ENCODE measurements around the gene CORO1C. TPM values are rescaled to one million over a fixed set of nuclear protein-coding genes. Genes with fewer than 3 reads are reported as not detected.
"Not testable (repeated sequence)": the region's sequence is repeated elsewhere in the genome, so short reads cannot be mapped to it uniquely, and the experiment has no call there.

CORO1C gene
- total RNA-seq, 6 experiments from 2014 or later, result 36.6 to 100 (median 57.5) TPM

DNA sequence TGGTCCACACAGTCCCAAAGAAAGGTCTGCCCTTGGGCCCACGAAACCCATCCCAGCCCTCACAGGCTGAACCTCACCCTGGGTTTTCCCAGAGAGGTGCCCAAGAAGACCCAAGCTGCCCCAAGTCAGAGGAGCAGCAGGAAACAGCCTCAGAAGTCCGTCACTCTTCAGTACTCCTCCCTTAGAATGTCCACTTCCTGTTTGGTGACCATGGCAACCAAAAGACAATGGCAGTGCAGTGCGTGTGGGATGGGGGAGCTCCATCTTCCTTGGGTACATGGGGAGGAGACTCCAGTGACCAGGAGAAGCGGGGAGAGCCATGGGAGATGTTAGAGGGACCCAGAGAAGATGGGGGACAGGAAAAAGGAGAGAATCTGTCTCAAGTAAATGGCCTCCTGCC, 108.9 kb downstream of the CORO1C start:
- Histone ChIP-seq H3K9me3 (no peaks in the 10 kb centered on the region), H3K27me3 (no peaks in the 10 kb centered on the region), H3K4me3 (no peak overlapping the region), H3K27ac (no peak overlapping the region), H3K4me1 (no peaks in the 10 kb centered on the region), H3K36me3 (no peaks in the 10 kb centered on the region)
- no peak for TF ChIP-seq POLR2A (IDR thresholded peaks at IDR 0.05)
- TF ChIP-seq, protein P1, sequence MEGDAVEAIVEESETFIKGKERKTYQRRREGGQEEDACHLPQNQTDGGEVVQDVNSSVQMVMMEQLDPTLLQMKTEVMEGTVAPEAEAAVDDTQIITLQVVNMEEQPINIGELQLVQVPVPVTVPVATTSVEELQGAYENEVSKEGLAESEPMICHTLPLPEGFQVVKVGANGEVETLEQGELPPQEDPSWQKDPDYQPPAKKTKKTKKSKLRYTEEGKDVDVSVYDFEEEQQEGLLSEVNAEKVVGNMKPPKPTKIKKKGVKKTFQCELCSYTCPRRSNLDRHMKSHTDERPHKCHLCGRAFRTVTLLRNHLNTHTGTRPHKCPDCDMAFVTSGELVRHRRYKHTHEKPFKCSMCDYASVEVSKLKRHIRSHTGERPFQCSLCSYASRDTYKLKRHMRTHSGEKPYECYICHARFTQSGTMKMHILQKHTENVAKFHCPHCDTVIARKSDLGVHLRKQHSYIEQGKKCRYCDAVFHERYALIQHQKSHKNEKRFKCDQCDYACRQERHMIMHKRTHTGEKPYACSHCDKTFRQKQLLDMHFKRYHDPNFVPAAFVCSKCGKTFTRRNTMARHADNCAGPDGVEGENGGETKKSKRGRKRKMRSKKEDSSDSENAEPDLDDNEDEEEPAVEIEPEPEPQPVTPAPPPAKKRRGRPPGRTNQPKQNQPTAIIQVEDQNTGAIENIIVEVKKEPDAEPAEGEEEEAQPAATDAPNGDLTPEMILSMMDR (IDR thresholded peaks at IDR 0.05), result no peak
- ATAC-seq (peak; percentile 7 to 56 (median 42)), DNase-seq (no peak)
- WGBS (ENCODE audit: insufficient coverage, low coverage, low lambda C conversion rate, missing lambda C conversion rate), result 7% methylated on average over 3 of the region's 4 CpGs
- intact Hi-C loops (cut with DNase I), result no loop called here

DNA sequence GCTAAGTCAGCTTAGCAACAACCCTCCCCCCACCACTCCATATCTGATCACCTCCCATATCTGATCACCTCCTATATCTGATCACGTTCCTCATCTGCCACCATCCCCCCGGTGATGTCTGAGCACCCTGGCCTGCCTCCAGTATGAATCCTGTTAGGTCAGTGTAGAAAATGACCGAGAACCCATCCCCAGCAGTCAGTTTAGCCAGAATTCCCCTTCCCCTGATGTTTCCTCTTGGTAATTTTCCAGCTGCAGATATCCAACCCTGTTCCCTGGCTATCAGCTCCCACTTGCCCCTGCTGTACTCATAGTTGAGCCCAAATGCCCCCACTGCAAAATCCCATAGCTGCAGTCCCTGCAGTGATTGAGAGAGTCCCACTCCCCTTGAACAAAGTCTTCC, 110.2 kb downstream of the CORO1C start:
- TF ChIP-seq POLR2A (IDR thresholded peaks at IDR 0.05), result no peak
- TF ChIP-seq, protein P1 (IDR thresholded peaks at IDR 0.05), result no peak

DNA sequence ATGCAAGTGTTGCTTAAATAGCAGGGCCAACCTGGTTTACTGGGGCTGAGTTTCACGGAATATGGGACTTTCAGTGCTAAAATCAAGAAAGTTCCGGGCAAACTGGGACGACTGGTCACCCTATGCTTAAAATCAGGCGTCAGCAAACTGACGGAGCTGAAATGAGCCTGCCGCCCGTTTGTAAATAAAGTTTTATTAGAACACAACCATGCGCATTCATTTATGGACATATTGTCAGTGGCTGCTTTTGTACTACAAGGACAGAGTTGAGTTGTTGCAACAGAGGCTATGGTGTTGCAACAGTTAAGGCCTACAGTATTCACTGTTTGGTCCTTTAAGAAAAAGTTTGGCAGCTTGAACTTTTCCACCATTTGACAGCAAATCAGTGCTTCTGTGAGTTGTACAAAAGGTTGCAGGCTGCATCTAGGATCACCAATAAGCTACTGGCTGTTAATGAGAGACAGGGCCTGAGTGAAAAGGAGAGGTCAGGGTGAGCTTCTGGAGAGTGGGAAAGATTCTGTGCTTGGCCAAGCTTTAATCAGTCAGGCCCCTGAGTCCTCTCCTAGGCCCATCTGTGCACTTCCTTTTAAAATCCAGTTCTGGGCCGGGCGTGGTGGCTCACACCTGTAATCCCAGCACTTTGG, 111.0 kb downstream of the CORO1C start:
- no peak for DNase-seq
- Histone ChIP-seq H3K4me1 (no peaks in the 10 kb centered on the region), H3K9me3 (no peaks in the 10 kb centered on the region), H3K27me3 (no peaks in the 10 kb centered on the region), H3K27ac (no peak overlapping the region), H3K4me3 (no peak overlapping the region), H3K36me3 (no peaks in the 10 kb centered on the region)
- intact Hi-C loops (cut with DNase I), result no loop called here
- TF ChIP-seq, protein P1 (IDR thresholded peaks at IDR 0.05), result no peak
- TF ChIP-seq POLR2A (IDR thresholded peaks at IDR 0.05), result no peak
- ATAC-seq, result no peak
- WGBS (ENCODE audit: insufficient coverage, low coverage, low lambda C conversion rate, missing lambda C conversion rate), result no CpG with 5 or more reads among the region's 10 CpGs

More for the DNA sequence above, 110.2 kb downstream of the CORO1C start:
- H3K27ac ChIP-seq, result no peak overlapping the region
- WGBS (ENCODE audit: insufficient coverage, low coverage, low lambda C conversion rate, missing lambda C conversion rate), result 75% methylated on average over 3 of the region's 3 CpGs
- H3K27me3 ChIP-seq, result no peaks in the 10 kb centered on the region
- no peaks in the 10 kb centered on the region for H3K4me1 ChIP-seq
- DNase-seq (no peak), ATAC-seq (no peak)
- intact Hi-C loops (cut with DNase I), result no loop called here
- no peaks in the 10 kb centered on the region for H3K36me3 ChIP-seq
- H3K4me3 ChIP-seq, result no peak overlapping the region
- no peaks in the 10 kb centered on the region for H3K9me3 ChIP-seq

DNA sequence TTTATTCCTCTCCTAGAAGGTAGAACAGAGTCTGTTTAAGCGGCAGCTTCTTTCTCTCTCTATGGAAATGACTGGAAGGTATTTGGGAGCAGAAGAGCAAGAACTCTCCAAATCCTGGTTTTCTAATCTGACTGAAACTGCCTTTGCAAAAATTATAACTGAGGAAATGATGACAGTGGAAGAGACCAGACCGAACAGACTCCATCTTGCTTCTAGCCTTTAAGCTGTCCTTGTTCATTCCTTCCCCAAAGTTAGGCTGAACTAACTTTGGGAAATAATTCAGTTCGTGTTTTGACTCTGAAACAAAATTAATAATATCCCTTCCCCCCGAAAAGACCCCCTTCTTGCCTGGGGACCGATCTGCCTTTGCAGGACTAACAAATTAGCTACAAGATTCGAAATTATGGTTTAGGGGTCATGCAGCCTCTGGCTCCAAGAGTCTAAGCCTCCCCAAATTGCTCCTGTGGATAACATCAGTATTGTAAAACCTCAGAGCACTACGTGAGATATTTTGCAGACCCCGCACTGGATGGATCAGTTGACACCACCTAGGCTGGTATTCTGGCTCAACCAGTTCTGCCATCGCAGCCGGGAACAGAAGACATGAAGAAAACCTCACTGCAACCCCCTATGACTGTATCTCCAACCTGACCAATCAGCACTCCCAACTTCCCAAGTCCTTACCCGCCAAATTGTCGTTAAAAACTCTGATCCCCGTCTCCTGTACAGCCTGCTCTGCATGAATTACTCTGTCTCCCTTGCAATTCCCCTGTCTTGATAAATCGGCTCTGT, 111.8 kb downstream of the CORO1C start:
- H3K4me1 ChIP-seq, result no peaks in the 10 kb centered on the region
- intact Hi-C loops (cut with DNase I), result no loop called here
- ATAC-seq (no peak), DNase-seq (no peak)
- no peaks in the 10 kb centered on the region for H3K36me3 ChIP-seq
- no peak overlapping the region for H3K4me3 ChIP-seq
- WGBS (ENCODE audit: insufficient coverage, low coverage, low lambda C conversion rate, missing lambda C conversion rate), result 57% methylated on average over 11 of the region's 14 CpGs
- no peak for TF ChIP-seq POLR2A (IDR thresholded peaks at IDR 0.05)
- TF ChIP-seq, protein P1 (IDR thresholded peaks at IDR 0.05), result no peak
- H3K27ac ChIP-seq, result no peak overlapping the region
- no peaks in the 10 kb centered on the region for H3K9me3 ChIP-seq
- no peaks in the 10 kb centered on the region for H3K27me3 ChIP-seq

DNA sequence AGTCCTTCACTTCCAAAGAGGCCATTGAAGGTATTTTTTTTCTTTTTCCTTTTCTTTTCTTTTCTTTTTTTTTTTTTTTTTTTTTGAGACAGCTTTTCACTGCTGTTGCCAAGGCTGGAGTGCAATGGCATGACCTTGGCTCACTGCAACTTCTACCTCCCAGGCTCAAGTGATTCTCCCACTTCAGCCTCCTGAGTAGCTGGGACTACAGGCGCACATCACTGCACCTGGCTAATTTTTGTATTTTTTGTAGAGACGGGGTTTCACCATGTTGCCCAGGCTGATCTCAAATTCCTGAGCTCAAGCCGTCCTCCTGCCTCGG, 112.4 kb downstream of the CORO1C start:
- intact Hi-C loops (cut with DNase I); ATAC-seq; DNase-seq; H3K9me3 ChIP-seq; H3K27me3 ChIP-seq; H3K4me3 ChIP-seq; H3K4me1 ChIP-seq; H3K36me3 ChIP-seq; H3K27ac ChIP-seq: not testable (repeated sequence)
- WGBS (ENCODE audit: insufficient coverage, low coverage, low lambda C conversion rate, missing lambda C conversion rate), result 69% methylated on average over 2 of the region's 4 CpGs

All from right lobe of liver (tissue), 6 donors.